Sigmoid colon (tissue), 7 donors: ENCODE measurements around the gene B3GNT3. TPM values are rescaled to one million over a fixed set of nuclear protein-coding genes. Genes with fewer than 3 reads are reported as not detected.

ENCODE experiments used
- DNase-seq: peaks from one replicate; pipeline ENCODE4 v3.0.0-alpha.2; 2019
- H3K27ac ChIP-seq, 4 donors: fragments of 200-600 bp; sonication (generic); one replicate each; pipeline ENCODE4 v1.5.1; 2016 to 2019; ENCODE audit warnings: mild to moderate bottlenecking in 1 of 4
- H3K27me3 ChIP-seq, 3 donors: fragments of 200-600 bp; sonication (generic); one replicate each; pipeline ENCODE4 v1.5.1; 2019; ENCODE audit warnings: mild to moderate bottlenecking in 1 of 3
- H3K36me3 ChIP-seq, 4 donors: fragments of 200-600 bp; sonication (generic); one replicate each; pipeline ENCODE4 v1.5.1; 2016 to 2019
- H3K4me1 ChIP-seq, 4 donors: fragments of 200-600 bp; sonication (generic); one replicate each; pipeline ENCODE4 v1.5.1; 2017 to 2019
- H3K4me3 ChIP-seq, 4 donors: fragments of 200-600 bp; sonication (generic); one replicate each; pipeline ENCODE4 v1.5.1; 2017 to 2019; ENCODE audit warnings: mild to moderate bottlenecking in 2 of 4, moderate library complexity in 1 of 4
- H3K9me3 ChIP-seq, 4 donors: fragments of 200-600 bp in 3 of 4; sonication (generic) in 3 of 4; one replicate each; pipeline versions ENCODE4 v1.5.1 to v1.6.1; 2013 to 2019
- CTCF ChIP-seq, 4 experiments: fragments of 450-650 bp in 3 of 4; fragments of 200-600 bp in 1 of 4; IDR thresholded peaks; one replicate each; pipeline ENCODE4 v1.5.1; 2016 to 2019; ENCODE audit warnings: antibody characterized with exemption in 4 of 4, mild to moderate bottlenecking in 3 of 4, moderate library complexity in 2 of 4
- EP300 ChIP-seq, 4 donors: sonication (generic); formaldehyde crosslinking; IDR thresholded peaks; one replicate each; pipeline ENCODE4 v1.6.1; 2017; ENCODE audit warnings: antibody characterized with exemption in 4 of 4
- POLR2A ChIP-seq, 2 donors: fragments of 450-650 bp; IDR thresholded peaks; one replicate each; pipeline ENCODE4 v1.6.1; 2016; ENCODE audit warnings: antibody characterized with exemption in 2 of 2, mild to moderate bottlenecking in 2 of 2, moderate library complexity in 2 of 2
- POLR2AphosphoS5 ChIP-seq, 4 donors: sonication (generic); formaldehyde crosslinking; IDR thresholded peaks; one replicate each; pipeline ENCODE4 v1.6.1; 2017; ENCODE audit warnings: antibody characterized with exemption in 4 of 4
- WGBS, 2 donors: extraction: QIAGEN DNeasy Blood & Tissue Kit; methylation state at CpG; one replicate each; pipeline ENCODE4 v1.1.7; 2013; 5-methylcytosine and 5-hydroxymethylcytosine counted together
- intact Hi-C: fragments of 100-400 bp; cut with DNase I; formaldehyde crosslinking; loops from one replicate; pipeline ENCODE4 v1.15.1; 2023
- polyA plus RNA-seq, 3 donors: library from polyadenylated mRNA; stranded (reverse); fragments of 200-250 nt; gene quantifications; one replicate each; pipeline ENCODE4 v1.2.3, GENCODE V29; 2013
- total RNA-seq, 4 donors: library from RNA; depleted of rRNA; stranded (reverse); fragments of >200 nt; gene quantifications; one replicate each; pipeline ENCODE4 v1.1.0, GENCODE V29; 2016
- donor health status: healthy with polysubstance abuse.
- donor health status: Bipolar disorder and iron deficiency.
- donor health status: healthy.

Gene B3GNT3
- total and polyA plus RNA-seq, 7 donors, result 0.55 to 72.3 (median 27.9) TPM; not detected in 3

GRCh38 chr19:17765069-17765618 lies 29.8 kb upstream of the B3GNT3 start:
- TF ChIP-seq POLR2A (IDR thresholded peaks at IDR 0.05), result no peak
- no peak for TF ChIP-seq CTCF (IDR thresholded peaks at IDR 0.05)
- TF ChIP-seq POLR2AphosphoS5 (IDR thresholded peaks at IDR 0.05), result no peak
- no peak for TF ChIP-seq EP300 (IDR thresholded peaks at IDR 0.05)
- DNase-seq, result peak; percentile 78
- no peak overlapping the region for H3K4me3 ChIP-seq
- H3K9me3 ChIP-seq, result no peaks in the 10 kb centered on the region
- H3K27ac ChIP-seq, result no peak overlapping the region
- H3K36me3 ChIP-seq, result no peaks in the 10 kb centered on the region
- WGBS, 2 donors, result 12 to 42% methylated on average over 12 of the region's 12 CpGs
- H3K27me3 ChIP-seq, result peaks cover 0 to 7% (median 0%) of the 10 kb centered on the region in 3 donors
- intact Hi-C loops, result no loop called here
- peaks cover 0 to 10% (median 6%) of the 10 kb centered on the region in 4 donors for H3K4me1 ChIP-seq

GRCh38 chr19:17766543-17767131 lies 28.3 kb upstream of the B3GNT3 start:
- WGBS, 2 donors, result 7 to 34% methylated on average over 29 of the region's 29 CpGs
- intact Hi-C loops, result loop anchor here (2.0 kb wide), 1 partner anchor 62 kb away; no protein-coding TSS in a partner anchor
- Histone ChIP-seq H3K9me3 (no peaks in the 10 kb centered on the region), H3K27me3 (peaks cover 0 to 7% (median 0%) of the 10 kb centered on the region in 3 donors), H3K4me1 (peaks cover 0 to 10% (median 6%) of the 10 kb centered on the region in 4 donors), H3K36me3 (no peaks in the 10 kb centered on the region), H3K4me3 (peak overlapping the region in 1 of 4 donors; percentile 14), H3K27ac (no peak overlapping the region)
- peak; percentile 81 for DNase-seq
- TF ChIP-seq POLR2A (IDR thresholded peaks at IDR 0.05) (no peak), POLR2AphosphoS5 (IDR thresholded peaks at IDR 0.05) (peak in 1 of 4 donors; percentile 40), EP300 (IDR thresholded peaks at IDR 0.05) (no peak), CTCF (IDR thresholded peaks at IDR 0.05) (peak; percentile 37 to 76 (median 64))

GRCh38 chr19:17767559-17767958 lies 27.4 kb upstream of the B3GNT3 start:
- TF ChIP-seq POLR2AphosphoS5 (IDR thresholded peaks at IDR 0.05) (no peak), POLR2A (IDR thresholded peaks at IDR 0.05) (no peak), CTCF (IDR thresholded peaks at IDR 0.05) (no peak), EP300 (IDR thresholded peaks at IDR 0.05) (no peak)
- intact Hi-C loops, result loop anchor here (2.0 kb wide), 1 partner anchor 63 kb away; no protein-coding TSS in a partner anchor
- WGBS, 2 donors, result 10 to 63% methylated on average over 1 of the region's 1 CpG
- no peaks in the 10 kb centered on the region for H3K9me3 ChIP-seq
- no peaks in the 10 kb centered on the region for H3K36me3 ChIP-seq
- peaks cover 0 to 7% (median 0%) of the 10 kb centered on the region in 3 donors for H3K27me3 ChIP-seq
- no peak for DNase-seq
- no peak overlapping the region for H3K27ac ChIP-seq
- H3K4me3 ChIP-seq, result no peak overlapping the region
- H3K4me1 ChIP-seq, result peaks cover 0 to 10% (median 6%) of the 10 kb centered on the region in 4 donors

GRCh38 chr19:17770613-17771012 lies 24.3 kb upstream of the B3GNT3 start:
- WGBS, 2 donors, result 86% methylated on average over 13 of the region's 13 CpGs
- peaks cover 0 to 10% (median 6%) of the 10 kb centered on the region in 4 donors for H3K4me1 ChIP-seq
- H3K4me3 ChIP-seq, result no peak overlapping the region
- TF ChIP-seq EP300 (IDR thresholded peaks at IDR 0.05) (no peak), POLR2A (IDR thresholded peaks at IDR 0.05) (no peak), POLR2AphosphoS5 (IDR thresholded peaks at IDR 0.05) (no peak), CTCF (IDR thresholded peaks at IDR 0.05) (no peak)
- no peaks in the 10 kb centered on the region for H3K36me3 ChIP-seq
- no peak overlapping the region for H3K27ac ChIP-seq
- no peak for DNase-seq
- no peaks in the 10 kb centered on the region for H3K9me3 ChIP-seq
- H3K27me3 ChIP-seq, result peaks cover 0 to 13% (median 0%) of the 10 kb centered on the region in 3 donors
- intact Hi-C loops, result no loop called here
